Esophagus muscularis mucosa (tissue), 4 donors: Measurements from ENCODE around the gene NDST1. TPM values are rescaled to one million over a fixed set of nuclear protein-coding genes. Genes with fewer than 3 reads are reported as not detected.

Experiments used
- DNase-seq: peaks from one replicate; pipeline ENCODE4 v3.0.0-alpha.2; 2017; ENCODE audit errors: extremely low spot score
- H3K27ac ChIP-seq, 4 donors: fragments of 200-600 bp; sonication (generic); replicated peaks in 1 of 4; 1 replicate in 3 of 4; 2 replicates in 1 of 4; pipeline ENCODE4 v1.5.1; 2016 to 2019; ENCODE audit warnings: mild to moderate bottlenecking in 1 of 4
- H3K27me3 ChIP-seq, 4 donors: fragments of 200-600 bp; sonication (generic); one replicate each; pipeline versions ENCODE4 v1.5.1 to v1.6.0; 2016 to 2019
- H3K36me3 ChIP-seq, 4 donors: fragments of 200-600 bp; sonication (generic); one replicate each; pipeline ENCODE4 v1.5.1; 2016 to 2019
- H3K4me1 ChIP-seq, 4 donors: fragments of 200-600 bp; sonication (generic); one replicate each; pipeline ENCODE4 v1.5.1; 2016 to 2019
- H3K4me3 ChIP-seq, 4 donors: fragments of 200-600 bp; sonication (generic); 1 replicate in 2 of 4; 2 replicates in 2 of 4; pipeline ENCODE4 v1.5.1; 2016 to 2019; ENCODE audit warnings: mild to moderate bottlenecking in 4 of 4, moderate library complexity in 1 of 4
- H3K9me3 ChIP-seq, 4 donors: fragments of 200-600 bp; sonication (generic); 1 replicate in 3 of 4; 2 replicates in 1 of 4; pipeline ENCODE4 v1.5.1; 2016 to 2019
- CTCF ChIP-seq, 3 experiments: fragments of 200-600 bp in 2 of 3; fragments of 450-650 bp in 1 of 3; sonication (generic) in 2 of 3; IDR thresholded peaks; one replicate each; pipeline ENCODE4 v1.5.1; 2017 to 2019; ENCODE audit warnings: antibody characterized with exemption in 3 of 3, mild to moderate bottlenecking in 2 of 3, moderate library complexity in 1 of 3
- EP300 ChIP-seq: sonication (generic); formaldehyde crosslinking; IDR thresholded peaks from one replicate; pipeline ENCODE4 v1.6.1; 2017; ENCODE audit warnings: antibody characterized with exemption
- POLR2A ChIP-seq: fragments of 450-650 bp; IDR thresholded peaks from one replicate; pipeline ENCODE4 v1.6.1; 2017; ENCODE audit warnings: antibody characterized with exemption, moderate library complexity, mild to moderate bottlenecking, low read depth
- POLR2AphosphoS5 ChIP-seq, 2 donors: sonication (generic); formaldehyde crosslinking; IDR thresholded peaks; one replicate each; pipeline ENCODE4 v1.6.1; 2017; ENCODE audit warnings: antibody characterized with exemption in 2 of 2
- WGBS: methylation state at CpG from one replicate; pipeline ENCODE4 v1.1.5; 2018; 5-methylcytosine and 5-hydroxymethylcytosine counted together
- intact Hi-C: fragments of 100-400 bp; cut with DNase I; formaldehyde crosslinking; loops from one replicate; pipeline ENCODE4 v1.15.1; 2023
- total RNA-seq, 4 donors: library from RNA; depleted of rRNA; stranded (reverse); fragments of >200 nt; gene quantifications; one replicate each; pipeline versions ENCODE4 v1.1.0 to v1.2.1, GENCODE V29; 2016

The NDST1 gene
- total RNA-seq, 4 donors from 2014 or later: 48.2 to 113 (median 74.5) TPM

GRCh38 chr5:150479416-150479815 lies 28.5 kb upstream of the NDST1 start:
- TF ChIP-seq POLR2AphosphoS5 (IDR thresholded peaks at IDR 0.05) (no peak), CTCF (IDR thresholded peaks at IDR 0.05) (no peak), POLR2A (no peak), EP300 (no peak)
- 84% methylated on average over 2 of the region's 2 CpGs for WGBS

GRCh38 chr5:150481708-150481965 lies 26.3 kb upstream of the NDST1 start:
- no peak overlapping the region for H3K4me3 ChIP-seq
- no peaks in the 10 kb centered on the region for H3K36me3 ChIP-seq
- WGBS: 94% methylated on average over 6 of the region's 6 CpGs
- peaks cover 7 to 13% (median 9%) of the 10 kb centered on the region in 4 donors for H3K4me1 ChIP-seq
- intact Hi-C loops: no loop called here
- no peak overlapping the region for H3K27ac ChIP-seq
- H3K27me3 ChIP-seq: no peaks in the 10 kb centered on the region
- TF ChIP-seq POLR2AphosphoS5 (IDR thresholded peaks at IDR 0.05) (no peak), EP300 (no peak), CTCF (IDR thresholded peaks at IDR 0.05) (no peak), POLR2A (no peak)
- no peak for DNase-seq
- H3K9me3 ChIP-seq: no peaks in the 10 kb centered on the region

More at GRCh38 chr5:150479416-150479815, 28.5 kb upstream of the NDST1 start:
- no peak overlapping the region for H3K27ac ChIP-seq
- DNase-seq: no peak
- intact Hi-C loops: no loop called here
- no peak overlapping the region for H3K4me3 ChIP-seq
- no peaks in the 10 kb centered on the region for H3K27me3 ChIP-seq
- no peaks in the 10 kb centered on the region for H3K9me3 ChIP-seq
- H3K36me3 ChIP-seq: no peaks in the 10 kb centered on the region
- no peaks in the 10 kb centered on the region for H3K4me1 ChIP-seq

GRCh38 chr5:150481972-150482406 lies 25.9 kb upstream of the NDST1 start:
- Histone ChIP-seq H3K9me3 (no peaks in the 10 kb centered on the region), H3K27ac (no peak overlapping the region), H3K4me1 (peaks cover 8 to 16% (median 13%) of the 10 kb centered on the region in 4 donors), H3K36me3 (no peaks in the 10 kb centered on the region), H3K27me3 (no peaks in the 10 kb centered on the region), H3K4me3 (no peak overlapping the region)
- intact Hi-C loops: no loop called here
- WGBS: 80% methylated on average over 6 of the region's 6 CpGs
- TF ChIP-seq EP300 (no peak), POLR2AphosphoS5 (IDR thresholded peaks at IDR 0.05) (no peak)
- DNase-seq: no peak

- Histone ChIP-seq H3K9me3 (no peaks in the 10 kb centered on the region), H3K27me3 (no peaks in the 10 kb centered on the region), H3K36me3 (no peaks in the 10 kb centered on the region), H3K4me1 (peaks cover 39 to 48% (median 44%) of the 10 kb centered on the region in 4 donors), H3K27ac (peak overlapping the region; percentile 95 to 97 (median 96)), H3K4me3 (peak overlapping the region; percentile 97 to 99 (median 98))
- WGBS: 22% methylated on average over 19 of the region's 28 CpGs
- intact Hi-C loops: loop anchor here (5.0 kb wide), 1 partner anchor 37 kb away; no protein-coding TSS in a partner anchor
- no peak for DNase-seq
- TF ChIP-seq POLR2A (no peak), CTCF (IDR thresholded peaks at IDR 0.05) (no peak), POLR2AphosphoS5 (IDR thresholded peaks at IDR 0.05) (no peak), EP300 (no peak)
These were observed 22.8 kb upstream of the NDST1 start for GRCh38 chr5:150484964-150485692.

GRCh38 chr5:150485693-150486401 lies 22.1 kb upstream of the NDST1 start:
- Histone ChIP-seq H3K36me3 (peaks cover 0 to 4% (median 0%) of the 10 kb centered on the region in 4 donors), H3K27me3 (no peaks in the 10 kb centered on the region), H3K4me3 (peak overlapping the region; percentile 97 to 99 (median 98)), H3K9me3 (no peaks in the 10 kb centered on the region), H3K4me1 (peaks cover 46 to 55% (median 51%) of the 10 kb centered on the region in 4 donors), H3K27ac (peak overlapping the region; percentile 95 to 97 (median 96))
- intact Hi-C loops: loop anchor here (5.0 kb wide), 1 partner anchor 36 kb away; no protein-coding TSS in a partner anchor
- DNase-seq: no peak
- no CpG with 5 or more reads among the region's 90 CpGs for WGBS
- TF ChIP-seq CTCF (IDR thresholded peaks at IDR 0.05): no peak
- peak in 1 of 2 donors; percentile 72 for TF ChIP-seq POLR2AphosphoS5 (IDR thresholded peaks at IDR 0.05)
- TF ChIP-seq POLR2A: peak; percentile 15
